ENCODE measurements around the gene GKN2.

DNA sequence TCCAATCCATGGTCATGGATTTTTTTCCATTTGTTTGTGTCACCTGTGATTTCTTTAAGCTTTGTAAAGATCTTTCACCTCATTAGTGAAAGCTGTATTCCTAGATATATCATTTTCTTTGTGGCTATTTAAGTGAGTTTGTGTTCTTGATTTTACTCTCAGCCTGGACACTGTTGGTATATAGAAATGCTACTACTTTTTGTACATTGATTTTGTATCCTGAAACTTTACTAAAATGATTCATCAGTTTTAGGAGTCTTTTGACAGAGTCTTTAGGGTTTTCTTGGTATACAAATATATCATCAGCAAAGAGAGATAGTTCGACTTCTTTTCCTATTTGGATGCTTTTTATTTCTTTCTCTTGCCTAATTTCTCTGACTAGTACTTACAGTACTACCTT lies 12.3 kb downstream of the GKN2 start:
- TF ChIP-seq, protein P1, sequence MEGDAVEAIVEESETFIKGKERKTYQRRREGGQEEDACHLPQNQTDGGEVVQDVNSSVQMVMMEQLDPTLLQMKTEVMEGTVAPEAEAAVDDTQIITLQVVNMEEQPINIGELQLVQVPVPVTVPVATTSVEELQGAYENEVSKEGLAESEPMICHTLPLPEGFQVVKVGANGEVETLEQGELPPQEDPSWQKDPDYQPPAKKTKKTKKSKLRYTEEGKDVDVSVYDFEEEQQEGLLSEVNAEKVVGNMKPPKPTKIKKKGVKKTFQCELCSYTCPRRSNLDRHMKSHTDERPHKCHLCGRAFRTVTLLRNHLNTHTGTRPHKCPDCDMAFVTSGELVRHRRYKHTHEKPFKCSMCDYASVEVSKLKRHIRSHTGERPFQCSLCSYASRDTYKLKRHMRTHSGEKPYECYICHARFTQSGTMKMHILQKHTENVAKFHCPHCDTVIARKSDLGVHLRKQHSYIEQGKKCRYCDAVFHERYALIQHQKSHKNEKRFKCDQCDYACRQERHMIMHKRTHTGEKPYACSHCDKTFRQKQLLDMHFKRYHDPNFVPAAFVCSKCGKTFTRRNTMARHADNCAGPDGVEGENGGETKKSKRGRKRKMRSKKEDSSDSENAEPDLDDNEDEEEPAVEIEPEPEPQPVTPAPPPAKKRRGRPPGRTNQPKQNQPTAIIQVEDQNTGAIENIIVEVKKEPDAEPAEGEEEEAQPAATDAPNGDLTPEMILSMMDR (IDR thresholded peaks at IDR 0.05): no peak
- no peak for TF ChIP-seq POLR2AphosphoS5 (IDR thresholded peaks at IDR 0.05; ENCODE audit: low read depth, low read length)
- TF ChIP-seq, protein P2, sequence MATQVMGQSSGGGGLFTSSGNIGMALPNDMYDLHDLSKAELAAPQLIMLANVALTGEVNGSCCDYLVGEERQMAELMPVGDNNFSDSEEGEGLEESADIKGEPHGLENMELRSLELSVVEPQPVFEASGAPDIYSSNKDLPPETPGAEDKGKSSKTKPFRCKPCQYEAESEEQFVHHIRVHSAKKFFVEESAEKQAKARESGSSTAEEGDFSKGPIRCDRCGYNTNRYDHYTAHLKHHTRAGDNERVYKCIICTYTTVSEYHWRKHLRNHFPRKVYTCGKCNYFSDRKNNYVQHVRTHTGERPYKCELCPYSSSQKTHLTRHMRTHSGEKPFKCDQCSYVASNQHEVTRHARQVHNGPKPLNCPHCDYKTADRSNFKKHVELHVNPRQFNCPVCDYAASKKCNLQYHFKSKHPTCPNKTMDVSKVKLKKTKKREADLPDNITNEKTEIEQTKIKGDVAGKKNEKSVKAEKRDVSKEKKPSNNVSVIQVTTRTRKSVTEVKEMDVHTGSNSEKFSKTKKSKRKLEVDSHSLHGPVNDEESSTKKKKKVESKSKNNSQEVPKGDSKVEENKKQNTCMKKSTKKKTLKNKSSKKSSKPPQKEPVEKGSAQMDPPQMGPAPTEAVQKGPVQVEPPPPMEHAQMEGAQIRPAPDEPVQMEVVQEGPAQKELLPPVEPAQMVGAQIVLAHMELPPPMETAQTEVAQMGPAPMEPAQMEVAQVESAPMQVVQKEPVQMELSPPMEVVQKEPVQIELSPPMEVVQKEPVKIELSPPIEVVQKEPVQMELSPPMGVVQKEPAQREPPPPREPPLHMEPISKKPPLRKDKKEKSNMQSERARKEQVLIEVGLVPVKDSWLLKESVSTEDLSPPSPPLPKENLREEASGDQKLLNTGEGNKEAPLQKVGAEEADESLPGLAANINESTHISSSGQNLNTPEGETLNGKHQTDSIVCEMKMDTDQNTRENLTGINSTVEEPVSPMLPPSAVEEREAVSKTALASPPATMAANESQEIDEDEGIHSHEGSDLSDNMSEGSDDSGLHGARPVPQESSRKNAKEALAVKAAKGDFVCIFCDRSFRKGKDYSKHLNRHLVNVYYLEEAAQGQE (IDR thresholded peaks at IDR 0.05; ENCODE audit: insufficient read depth in 1 of 2, low read depth in 2 of 2, low read length in 1 of 2): no peak
- TF ChIP-seq TCF7L2 (IDR thresholded peaks at IDR 0.05; ENCODE audit: low read depth, low read length): no peak
- TF ChIP-seq SIN3A (IDR thresholded peaks at IDR 0.05; ENCODE audit: borderline replicate concordance, insufficient read depth, low read depth, low read length): no peak
